D721Med (cell line): ENCODE results near the gene TPSB2.

Experiments used
- DNase-seq: peaks from one replicate; pipeline ENCODE4 v3.0.0; 2011; ENCODE audit warnings: low spot score; ENCODE audit not compliant: insufficient read length
- FAIRE-seq: peaks from 2 replicates; lab custom pipeline; 2011; peaks lifted over from hg19 to GRCh38; lab: Jason Lieb, UNC
- CTCF ChIP-seq: IDR thresholded peaks from 2 replicates; pipeline ENCODE4 v1.5.1; 2012; ENCODE audit warnings: mild to moderate bottlenecking, control low read depth; ENCODE audit not compliant: insufficient read depth; ENCODE audit errors: missing control alignments

Gene TPSB2

DNA sequence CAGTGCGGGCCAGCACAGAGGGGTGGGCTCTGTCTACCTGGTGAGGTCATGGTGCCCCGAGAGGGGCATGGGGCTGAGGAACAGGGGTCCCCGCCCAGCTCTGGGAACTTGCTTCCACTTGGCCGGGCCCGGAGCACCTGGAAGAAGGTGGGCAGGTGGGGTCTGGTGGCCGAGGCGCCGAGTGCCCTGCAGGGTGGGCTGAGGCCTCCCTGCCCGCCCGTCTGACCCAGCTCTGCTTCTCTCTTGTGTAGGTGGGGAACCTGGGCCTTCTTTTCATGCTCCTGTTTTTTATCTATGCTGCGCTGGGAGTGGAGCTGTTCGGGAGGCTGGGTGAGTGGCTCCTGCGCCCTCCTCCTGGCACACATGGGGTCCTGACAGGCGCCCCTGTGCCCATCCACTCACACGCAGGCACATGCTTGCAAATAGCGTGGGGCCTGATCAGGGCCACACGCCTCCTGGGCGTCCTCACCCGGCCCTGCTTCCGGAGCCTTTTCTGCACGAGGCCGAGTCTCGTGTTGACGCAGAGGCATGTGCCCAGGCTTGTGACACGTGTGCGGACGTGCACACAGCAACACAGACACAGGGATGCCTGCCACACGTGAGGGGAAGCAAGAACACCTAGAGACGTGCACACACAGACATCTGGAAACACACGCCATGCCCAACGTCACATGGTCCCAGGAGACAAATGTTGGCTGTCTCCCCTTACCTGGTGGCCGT is 13.1 kb downstream of the TPSB2 start:
- DNase-seq (no peak), FAIRE-seq (no peak)
- TF ChIP-seq CTCF: no peak

DNA sequence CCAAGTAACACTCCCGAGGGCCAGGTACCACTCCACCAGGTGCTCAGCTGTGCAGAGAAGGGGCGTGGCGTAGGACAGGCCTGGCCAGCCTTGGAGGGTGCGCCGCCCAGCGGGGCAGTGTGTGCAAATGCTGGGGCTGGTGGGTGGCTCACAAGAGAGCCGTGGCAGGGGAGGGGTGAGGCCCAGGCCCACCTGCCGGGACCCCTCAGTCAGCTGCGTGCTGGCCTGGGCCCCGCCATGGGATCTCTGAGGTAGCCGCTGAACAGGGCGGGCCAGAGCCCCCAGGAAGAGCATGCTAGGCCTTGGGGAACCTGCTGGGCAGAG is 13.7 kb downstream of the TPSB2 start:
- no peak for TF ChIP-seq CTCF
- no peak for FAIRE-seq
- no peak for DNase-seq

DNA sequence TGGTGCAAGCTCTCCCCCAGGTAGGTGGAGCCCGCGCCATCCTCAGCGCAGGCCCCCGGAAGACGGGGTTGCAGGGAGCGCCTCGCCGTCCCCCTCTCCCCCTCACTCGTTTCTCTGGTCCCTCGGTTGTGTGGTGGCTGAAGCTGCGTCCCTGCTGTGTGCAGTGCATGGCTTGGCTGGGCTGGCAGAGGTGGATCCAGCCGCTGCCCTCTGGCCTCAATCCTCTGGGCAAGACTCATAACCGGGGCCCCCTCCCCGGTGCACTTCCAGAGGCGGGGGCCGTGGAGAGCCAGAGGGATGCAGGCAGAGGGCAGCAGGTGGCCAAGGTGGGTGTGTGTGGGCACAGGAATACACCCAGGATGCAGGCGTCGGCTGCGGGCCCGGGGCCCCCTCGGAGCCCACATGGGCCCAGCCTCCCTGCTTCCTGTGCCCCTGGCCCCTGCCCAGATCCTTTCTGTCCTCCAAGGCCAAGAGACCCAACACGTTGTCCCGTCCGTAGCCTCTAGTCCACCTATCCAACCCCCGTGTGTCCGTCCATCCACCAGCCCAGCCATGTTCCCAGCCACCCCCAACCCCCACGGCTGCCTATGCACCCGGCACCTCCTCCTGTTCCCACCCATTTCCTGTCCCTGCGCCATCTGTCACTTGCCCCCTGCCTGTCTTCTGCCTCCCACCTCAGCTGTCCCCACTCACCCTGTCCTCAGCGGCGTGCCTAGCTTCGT is 14.2 kb downstream of the TPSB2 start:
- TF ChIP-seq CTCF: no peak
- no peak for DNase-seq
- no peak for FAIRE-seq

GRCh38 chr16:1214719-1215118 is 15.3 kb downstream of the TPSB2 start:
- DNase-seq (no peak), FAIRE-seq (no peak)
- no peak for TF ChIP-seq CTCF

DNA sequence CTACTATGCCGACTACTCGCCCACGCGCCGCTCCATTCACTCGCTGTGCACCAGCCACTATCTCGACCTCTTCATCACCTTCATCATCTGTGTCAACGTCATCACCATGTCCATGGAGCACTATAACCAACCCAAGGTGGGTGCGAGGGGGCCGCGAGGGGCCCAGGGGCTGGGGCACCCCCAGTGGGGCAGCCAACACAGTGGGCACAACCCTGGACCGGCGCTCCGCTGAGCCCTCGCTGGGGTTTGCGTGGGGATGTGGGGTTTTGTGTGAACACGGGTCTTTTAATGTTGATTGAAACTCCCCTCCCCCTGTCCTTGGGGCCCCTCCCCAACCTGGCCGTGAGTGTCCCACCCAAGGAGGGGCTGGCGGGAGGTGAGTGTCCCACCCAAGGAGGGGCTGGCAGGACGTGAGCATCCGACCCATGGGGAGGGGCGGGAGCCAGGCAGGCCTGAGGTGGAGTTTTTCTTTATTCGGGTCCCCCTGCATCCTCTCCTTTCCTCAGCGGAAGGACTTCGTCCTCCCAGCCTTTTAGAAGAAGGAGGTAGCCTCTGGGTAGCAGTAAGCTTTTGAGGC is 16.1 kb downstream of the TPSB2 start:
- FAIRE-seq (no peak), DNase-seq (no peak)
- no peak for TF ChIP-seq CTCF

DNA sequence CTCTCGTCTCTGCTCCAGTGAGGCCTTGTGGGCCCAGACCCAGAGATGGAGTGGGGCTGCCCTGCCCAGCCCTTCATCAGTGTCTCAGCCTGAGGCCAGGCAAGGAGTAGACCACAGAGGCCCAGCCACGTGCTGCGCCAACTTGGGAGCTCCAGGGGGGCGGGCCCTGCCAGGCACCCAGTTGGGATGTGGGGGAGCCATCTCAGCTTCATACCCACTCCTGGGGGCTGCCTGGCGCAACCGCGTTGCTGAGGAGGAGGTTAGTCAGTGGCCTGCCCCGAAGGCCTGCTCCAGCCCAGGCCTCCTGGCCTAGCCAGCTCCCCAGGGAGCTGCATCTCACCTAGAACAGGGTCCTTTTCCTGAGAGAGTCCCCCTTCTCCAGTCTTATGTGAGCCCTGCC is 16.8 kb downstream of the TPSB2 start:
- no peak for TF ChIP-seq CTCF
- no peak for DNase-seq
- no peak for FAIRE-seq
